Activated CD4-positive, alpha-beta T cell treated with anti-CD3 and anti-CD28 coated beads for 24 hours (primary cell): ENCODE results near the gene LRRC56.

Experiments
- DNase-seq, 2 donors: peaks; one replicate each; pipeline ENCODE4 v3.0.0-alpha.2; 2020; ENCODE audit warnings: low read depth in 2 of 2

The LRRC56 gene

GRCh38 chr11:521177-521688 is 16.1 kb upstream of the LRRC56 start:
- DNase-seq, result no peak

GRCh38 chr11:526192-526591 is 11.1 kb upstream of the LRRC56 start:
- no peak for DNase-seq

GRCh38 chr11:528166-528814 is 9.0 kb upstream of the LRRC56 start:
- no peak for DNase-seq

GRCh38 chr11:528815-529727 is 8.3 kb upstream of the LRRC56 start:
- no peak for DNase-seq

- DNase-seq, result no peak
These were observed 7.5 kb upstream of the LRRC56 start for GRCh38 chr11:529728-530411.

- DNase-seq, result no peak
These were observed 6.1 kb upstream of the LRRC56 start for GRCh38 chr11:530960-531831.

GRCh38 chr11:531919-532526 is 5.3 kb upstream of the LRRC56 start:
- no peak for DNase-seq

- DNase-seq, result no peak
These were observed 4.8 kb upstream of the LRRC56 start for GRCh38 chr11:532527-532985.

GRCh38 chr11:532986-533585 is 4.2 kb upstream of the LRRC56 start:
- no peak for DNase-seq

GRCh38 chr11:533586-534395 is 3.5 kb upstream of the LRRC56 start:
- DNase-seq, result no peak

GRCh38 chr11:534396-535209 is 2.7 kb upstream of the LRRC56 start:
- no peak for DNase-seq

- DNase-seq, result no peak
These were observed 2.2 kb upstream of the LRRC56 start for GRCh38 chr11:535210-535518.

GRCh38 chr11:535519-536454 is 1.5 kb upstream of the LRRC56 start, which contains the start of gene HRAS:
Gene HRAS (minus strand): TSS chr11:535576.
- DNase-seq, result peak; percentile 90 to 93

- no peak for DNase-seq
These were observed 499 bp downstream of the LRRC56 start for GRCh38 chr11:537622-538430.

GRCh38 chr11:538431-539051 is 1.2 kb downstream of the LRRC56 start:
- DNase-seq, result no peak

GRCh38 chr11:539971-540481 is 2.7 kb downstream of the LRRC56 start:
- no peak for DNase-seq
